IMR-90 (cell line): Measurements from ENCODE around the gene PRMT2. TPM values are rescaled to one million over a fixed set of nuclear protein-coding genes. Genes with fewer than 3 reads are reported as not detected.

ENCODE experiments used
- ATAC-seq: fragments of 200-7000 bp; cut with Tn5 transposase; 2 replicates; pipeline ENCODE4 v1.9.1; 2020; ENCODE audit warnings: low read depth, mild to moderate bottlenecking, moderate library complexity
- BruUV-seq: library from RNA; stranded (reverse); fragments of 400-500 nt; replicated peaks from 2 replicates; lab custom pipeline; 2021; lab: Mats Ljungman, UMichigan
- CTCF ChIA-PET: fragments of 300-600 bp; formaldehyde crosslinking; extraction: SDS; loops from one replicate; lab custom pipeline; 2021; ENCODE audit warnings: antibody characterized with exemption; lab: Yijun Ruan, JAX
- POLR2A ChIA-PET: fragments of 300-600 bp; sonication (Branson Sonifier 250); formaldehyde crosslinking; loops from one replicate; lab custom pipeline; 2022; ENCODE audit warnings: antibody characterized with exemption; ENCODE audit not compliant: unreplicated experiment; lab: Charles Lee
- DNase-seq: peaks from one replicate; pipeline ENCODE4 v3.0.0; 2013
- H2AFZ ChIP-seq: replicated peaks from 2 replicates; pipeline ENCODE3; 2013; ENCODE audit warnings: low read length, mild to moderate bottlenecking; ENCODE audit not compliant: poor library complexity
- H2AK5ac ChIP-seq: 2 replicates; pipeline ENCODE4 v1.6.1; 2013; ENCODE audit warnings: low read depth, low read length, inconsistent platforms
- H2AK9ac ChIP-seq: replicated peaks from 2 replicates; pipeline ENCODE3; 2013; ENCODE audit warnings: mild to moderate bottlenecking, low read depth, low read length, moderate library complexity; ENCODE audit not compliant: poor library complexity
- H2BK120ac ChIP-seq: 2 replicates; pipeline ENCODE4 v1.6.1; 2013; ENCODE audit warnings: low read depth, low read length, inconsistent platforms
- H2BK15ac ChIP-seq: 3 replicates; pipeline ENCODE4 v1.6.1; 2013; ENCODE audit warnings: low read depth, low read length, inconsistent platforms
- H2BK20ac ChIP-seq: 2 replicates; pipeline ENCODE4 v1.6.1; 2013; ENCODE audit warnings: low read depth, mild to moderate bottlenecking, inconsistent platforms, low read length, moderate library complexity
- H2BK5ac ChIP-seq: 2 replicates; pipeline ENCODE4 v1.6.1; 2013; ENCODE audit warnings: mild to moderate bottlenecking, low read depth, low read length, inconsistent platforms; ENCODE audit not compliant: poor library complexity, severe bottlenecking
- H3K14ac ChIP-seq: replicated peaks from 2 replicates; pipeline ENCODE4 v1.6.1; 2013; ENCODE audit warnings: low read depth, low read length, inconsistent platforms
- H3K18ac ChIP-seq: 2 replicates; pipeline ENCODE4 v1.6.1; 2013; ENCODE audit warnings: low read depth, low read length, control low read depth
- H3K23ac ChIP-seq: 2 replicates; pipeline ENCODE4 v1.6.1; 2013; ENCODE audit warnings: low read depth, low read length, inconsistent platforms
- H3K27ac ChIP-seq: 2 replicates; pipeline ENCODE4 v1.5.1; 2013; ENCODE audit warnings: mild to moderate bottlenecking, control low read depth, low read length; ENCODE audit not compliant: insufficient read depth
- H3K27me3 ChIP-seq: 2 replicates; pipeline ENCODE4 v1.6.1; 2013; ENCODE audit warnings: low read length; ENCODE audit not compliant: control insufficient read depth, insufficient read depth
- H3K36me3 ChIP-seq: 2 replicates; pipeline ENCODE4 v1.6.1; 2013; ENCODE audit warnings: low read length, mixed read lengths; ENCODE audit not compliant: control insufficient read depth, insufficient read depth
- H3K4ac ChIP-seq: 2 replicates; pipeline ENCODE4 v1.6.1; 2013; ENCODE audit warnings: low read depth, low read length, inconsistent platforms
- H3K4me1 ChIP-seq: 2 replicates; pipeline ENCODE4 v1.6.1; 2013; ENCODE audit warnings: low read length, mixed read lengths; ENCODE audit not compliant: control insufficient read depth, insufficient read depth
- H3K4me2 ChIP-seq: 2 replicates; pipeline ENCODE4 v1.6.1; 2013; ENCODE audit warnings: low read depth, mild to moderate bottlenecking, control low read depth, low read length, moderate library complexity
- H3K4me3 ChIP-seq: 2 replicates; pipeline ENCODE4 v1.5.1; 2013; ENCODE audit warnings: low read depth, mild to moderate bottlenecking, control low read depth, low read length, moderate library complexity; ENCODE audit not compliant: insufficient read depth
- H3K56ac ChIP-seq: 2 replicates; pipeline ENCODE4 v1.6.1; 2013; ENCODE audit warnings: low read length, inconsistent platforms; ENCODE audit not compliant: insufficient read depth; ENCODE audit errors: extremely low read depth
- H3K79me1 ChIP-seq, 2 experiments: 2 replicates each; pipeline ENCODE4 v1.6.1; 2013; ENCODE audit warnings: low read length in 2 of 2, inconsistent platforms in 1 of 2, low read depth in 1 of 2
- H3K9ac ChIP-seq: 2 replicates; pipeline ENCODE4 v1.6.1; 2013; ENCODE audit warnings: low read depth, low read length, control low read depth
- H3K9me1 ChIP-seq: 2 replicates; pipeline ENCODE4 v1.6.1; 2013; ENCODE audit warnings: low read length, inconsistent platforms; ENCODE audit not compliant: insufficient read depth
- H3K9me3 ChIP-seq: 2 replicates; pipeline ENCODE4 v1.6.1; 2013; ENCODE audit warnings: low read length; ENCODE audit not compliant: control insufficient read depth, insufficient read depth
- H4K20me1 ChIP-seq: 2 replicates; pipeline ENCODE4 v1.6.1; 2013; ENCODE audit warnings: low read length, inconsistent platforms; ENCODE audit not compliant: insufficient read depth
- H4K5ac ChIP-seq: 2 replicates; pipeline ENCODE4 v1.6.1; 2013; ENCODE audit warnings: mild to moderate bottlenecking, low read depth, low read length, control low read depth
- H4K8ac ChIP-seq, 2 experiments: 2 replicates each; pipeline ENCODE4 v1.6.1; 2013; ENCODE audit warnings: low read depth in 2 of 2, low read length in 2 of 2, control low read depth in 1 of 2, inconsistent platforms in 1 of 2
- H4K91ac ChIP-seq: 2 replicates; pipeline ENCODE4 v1.6.1; 2013; ENCODE audit warnings: low read depth, low read length, inconsistent platforms; ENCODE audit not compliant: insufficient read depth
- CHD1 ChIP-seq: IDR thresholded peaks from 2 replicates; pipeline ENCODE4 v1.6.1; 2012; ENCODE audit warnings: low read depth, low read length, improper control_type of control experiment
- FOS ChIP-seq: fragments of 150-350 bp; IDR thresholded peaks from 2 replicates; pipeline ENCODE4 v1.6.1; 2016; ENCODE audit warnings: low read depth, low read length
- RFX5 ChIP-seq: IDR thresholded peaks from 2 replicates; pipeline ENCODE4 v1.8.0; 2012; ENCODE audit warnings: low read depth, mild to moderate bottlenecking, low read length, moderate library complexity
- WGBS, 2 experiments: methylation state at CpG; one replicate each; pipeline versions ENCODE4 v1.1.5 to v1.1.7; 2013; ENCODE audit warnings: missing lambda C conversion rate in 2 of 2; ENCODE audit not compliant: insufficient read length in 1 of 2; ENCODE audit errors: extremely low coverage in 2 of 2; 5-methylcytosine and 5-hydroxymethylcytosine counted together
- dilution Hi-C: fragments of 300-500 bp; cut with HindIII; formaldehyde crosslinking; loops from one replicate; pipeline ENCODE4 v1.14.3; 2018; ENCODE audit warnings: low sequenced_read_pairs; ENCODE audit not compliant: unreplicated experiment
- in situ Hi-C: fragments of 300-500 bp; cut with MboI; formaldehyde crosslinking; loops from 3 replicates; pipeline ENCODE4 v1.14.3; 2019; ENCODE audit warnings: low sequenced_read_pairs, inconsistent platforms, mixed read lengths
- intact Hi-C: fragments of 100-400 bp; cut with micrococcal nuclease; formaldehyde crosslinking; loops from 2 replicates; pipeline ENCODE4 v1.10.0; 2022
- polyA plus RNA-seq, 3 experiments: library from polyadenylated mRNA; depleted of rRNA; stranded (reverse); fragments of >200 nt; gene quantifications; 2 replicates each; pipeline ENCODE4 v1.2.3, GENCODE V29; 2012; ENCODE audit warnings: low replicate concordance in 1 of 3
- total RNA-seq: library from RNA; depleted of rRNA; stranded (reverse); fragments of >200 nt; gene quantifications from 2 replicates; pipeline ENCODE4 v1.2.3, GENCODE V29; 2012

PRMT2 gene
- total and polyA plus RNA-seq, 2 of the 4 experiments (the other 2 are of a cell fraction) = 126 to 159 TPM

DNA sequence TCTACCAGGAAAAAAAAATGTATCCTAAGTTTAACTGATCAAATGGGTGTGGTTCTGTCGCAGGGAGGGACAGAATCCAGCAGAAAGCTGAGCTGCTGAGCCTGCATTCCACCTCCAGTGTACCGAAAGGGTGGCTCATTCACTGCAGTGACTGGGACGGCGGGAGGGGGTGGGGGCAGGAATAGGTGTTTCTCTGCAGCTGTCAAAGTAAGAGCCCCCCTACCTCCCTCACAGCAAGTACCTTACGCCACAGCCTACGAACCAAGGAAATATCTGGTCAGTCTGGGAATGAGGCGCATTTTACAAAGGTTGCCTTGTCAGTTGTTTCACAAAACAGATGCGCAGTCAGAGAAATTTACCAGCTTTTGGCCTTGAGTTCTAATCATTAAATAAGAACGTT is 32.2 kb upstream of the PRMT2 start:
- Histone ChIP-seq H2BK20ac (no peak overlapping the region), H3K9me1 (peaks cover 8% of the 10 kb centered on the region; the same call in 1 of the 2 replicates), H4K20me1 (no peaks in the 10 kb centered on the region), H3K4me1 (peaks cover 6% of the 10 kb centered on the region), H3K56ac (no peak overlapping the region), H2BK5ac (no peak overlapping the region), H4K5ac (no peak overlapping the region), H3K14ac (no peak overlapping the region), H4K91ac (no peak overlapping the region), H3K23ac (no peak overlapping the region), H2AK9ac (no peak overlapping the region), H2BK120ac (no peak overlapping the region), H2BK15ac (no peak overlapping the region), H3K18ac (no peak overlapping the region), H2AFZ (no peak overlapping the region), H3K27ac (no peak overlapping the region), H3K4me2 (no peak overlapping the region), H3K36me3 (no peaks in the 10 kb centered on the region), H3K9ac (no peak overlapping the region), H2AK5ac (no peak overlapping the region), H3K9me3 (no peaks in the 10 kb centered on the region), H3K4me3 (no peak overlapping the region), H3K79me1 (no peaks in the 10 kb centered on the region), H3K4ac (no peak overlapping the region), H3K27me3 (peaks cover 18% of the 10 kb centered on the region), H4K8ac (no peak overlapping the region)
- BruUV-seq = no TSS peak
- dilution Hi-C loops = no loop called here
- TF ChIP-seq RFX5 (no peak), CHD1 (no peak), FOS (no peak)
- in situ Hi-C loops = no loop called here
- intact Hi-C loops = no loop called here
- DNase-seq (no peak), ATAC-seq (no peak)
- POLR2A ChIA-PET = no interaction called here
- CTCF ChIA-PET = no interaction called here
- 72% methylated on average over 3 of the region's 9 CpGs; no CpG with 5 or more reads in 1 of the 2 experiments for WGBS, 2 experiments
